Astrocyte of the cerebellum (primary cell): ENCODE data around the gene XRN2.

Experiments
- DNase-seq: peaks from one replicate; pipeline ENCODE4 v3.0.0-alpha.2; 2011; ENCODE audit warnings: low read depth
- H3K4me3 ChIP-seq: 2 replicates; pipeline ENCODE4 v1.5.1; 2011; ENCODE audit warnings: mild to moderate bottlenecking, low read depth, low read length, moderate library complexity
- CTCF ChIP-seq: IDR thresholded peaks from 2 replicates; pipeline ENCODE4 v1.5.1; 2012; ENCODE audit warnings: low read length, low read depth, moderate library complexity, mild to moderate bottlenecking; ENCODE audit errors: missing control alignments
- in situ Hi-C: cut with HindIII; loops from 2 replicates; pipeline ENCODE4 v1.10.0; 2017; ENCODE audit warnings: low sequenced_read_pairs

XRN2 gene

GRCh38 chr20:21279706-21280521 lies 23.2 kb upstream of the XRN2 start:
- no peak overlapping the region for H3K4me3 ChIP-seq
- no peak for DNase-seq
- in situ Hi-C loops, result no loop called here
- no peak for TF ChIP-seq CTCF

GRCh38 chr20:21280522-21281016 lies 22.6 kb upstream of the XRN2 start:
- H3K4me3 ChIP-seq, result no peak overlapping the region
- no peak for TF ChIP-seq CTCF
- no peak for DNase-seq
- in situ Hi-C loops, result no loop called here

GRCh38 chr20:21286775-21287174 lies 16.4 kb upstream of the XRN2 start:
- DNase-seq, result no peak
- no peak overlapping the region for H3K4me3 ChIP-seq
- in situ Hi-C loops, result no loop called here
- no peak for TF ChIP-seq CTCF

- TF ChIP-seq CTCF, result no peak
- DNase-seq, result no peak
These were observed 14.4 kb upstream of the XRN2 start for GRCh38 chr20:21288587-21289370.

GRCh38 chr20:21289651-21290050 lies 13.5 kb upstream of the XRN2 start:
- DNase-seq, result no peak
- no peak overlapping the region for H3K4me3 ChIP-seq
- in situ Hi-C loops, result no loop called here
- no peak for TF ChIP-seq CTCF

More at GRCh38 chr20:21288587-21289370, 14.4 kb upstream of the XRN2 start:
- in situ Hi-C loops, result no loop called here
- H3K4me3 ChIP-seq, result no peak overlapping the region

GRCh38 chr20:21291026-21291425 lies 12.1 kb upstream of the XRN2 start:
- no peak overlapping the region for H3K4me3 ChIP-seq
- DNase-seq, result no peak
- in situ Hi-C loops, result no loop called here
- TF ChIP-seq CTCF, result no peak
